ENCODE data around the gene IGF2R.
"Not testable (repeated sequence)": the region's sequence is repeated elsewhere in the genome, so short reads cannot be mapped to it uniquely, and the experiment has no call there.

The IGF2R gene

GRCh38 chr6:160124605-160125004 lies 155.7 kb downstream of the IGF2R start:
- no peak for DNase-seq (ENCODE audit: low spot score)

GRCh38 chr6:160125105-160125504 lies 156.2 kb downstream of the IGF2R start:
- not testable (repeated sequence) for DNase-seq (ENCODE audit: low spot score)

- no peak for DNase-seq (ENCODE audit: low spot score)
These were observed 158.6 kb downstream of the IGF2R start for GRCh38 chr6:160127270-160128124.

GRCh38 chr6:160128125-160128683 lies 159.3 kb downstream of the IGF2R start:
- no peak for DNase-seq (ENCODE audit: low spot score)

GRCh38 chr6:160128879-160129516 lies 160.1 kb downstream of the IGF2R start:
- no peak for DNase-seq (ENCODE audit: low spot score)

GRCh38 chr6:160129881-160130615 lies 161.2 kb downstream of the IGF2R start:
- DNase-seq (ENCODE audit: low spot score), result no peak

GRCh38 chr6:160130729-160131484 lies 162.0 kb downstream of the IGF2R start:
- no peak for DNase-seq (ENCODE audit: low spot score)

GRCh38 chr6:160131636-160132296 lies 162.9 kb downstream of the IGF2R start:
- no peak for DNase-seq (ENCODE audit: low spot score)

- DNase-seq (ENCODE audit: low spot score), result no peak
These were observed 163.4 kb downstream of the IGF2R start for GRCh38 chr6:160132297-160132637.

GRCh38 chr6:160132776-160133338 lies 164.0 kb downstream of the IGF2R start:
- no peak for DNase-seq (ENCODE audit: low spot score)

GRCh38 chr6:160133441-160134336 lies 164.8 kb downstream of the IGF2R start:
- DNase-seq (ENCODE audit: low spot score), result no peak

- not testable (repeated sequence) for DNase-seq (ENCODE audit: low spot score)
These were observed 165.5 kb downstream of the IGF2R start for GRCh38 chr6:160134337-160134751.

GRCh38 chr6:160134779-160135547 lies 166.1 kb downstream of the IGF2R start:
- no peak for DNase-seq (ENCODE audit: low spot score)

- DNase-seq (ENCODE audit: low spot score), result no peak
These were observed 167.2 kb downstream of the IGF2R start for GRCh38 chr6:160135907-160136655.

- no peak for DNase-seq (ENCODE audit: low spot score)
These were observed 168.5 kb downstream of the IGF2R start for GRCh38 chr6:160137130-160137988.

- peak; percentile 62 for DNase-seq (ENCODE audit: low spot score)
These were observed 169.3 kb downstream of the IGF2R start for GRCh38 chr6:160137989-160138835.

Measured in HuH-7 (cell line).